Heart left ventricle (tissue), 13 donors: ENCODE data around the gene STK33.

Source experiments
- POLR2A ChIP-seq, 2 donors: fragments of 450-650 bp; IDR thresholded peaks; one replicate each; pipeline ENCODE4 v1.6.1; 2017; ENCODE audit warnings: antibody characterized with exemption in 2 of 2, mild to moderate bottlenecking in 2 of 2, moderate library complexity in 2 of 2
- TF ChIP-seq, protein P1 (sequence below), 12 donors: fragments of 200-600 bp; sonication (generic) in 4 of 12; IDR thresholded peaks; one replicate each; pipeline versions ENCODE4 v1.5.0 to v1.8.0; 2018 to 2022; ENCODE audit warnings: antibody characterized with exemption in 12 of 12, mild to moderate bottlenecking in 5 of 12
- donor health status: ischemic (EF 13 %, LVEDD 7.1; RV severe dilation, severe dysfunction).
- donor health status: DM: no; HTN: yes; CAD: no.
- donor health status: DM: no; HTN: no; CAD: no.
- donor health status: ischemic (EF 25% LVEDD 6.9; RV normal size, moderate dysfunction).
- donor health status: ischemic (EF 25% LVEDD 5.7; RV mildly dilated, moderate dysfunction).
- donor health status: ischemic (EF 35%, LVEDD 5.7; RV mildly dilated, moderate dysfunction).
- donor health status: nonischemic (EF 11% LVEDD 7.7; RV severe dilation, severe dysfunction).
- donor health status: DM: yes; HTN: yes; CAD: no.
- donor health status: PGD.
- donor health status: ischemic (EF 29% LVEDD 5.4; RV normal size, mild dysfunction).
- donor health status: nonischemic (EF 23%, LVEDD 6.1; RV moderate dilation, normal function).

GRCh38 chr11:8390851-8391612, 203.0 kb downstream of the STK33 start:
- TF ChIP-seq, protein P1, sequence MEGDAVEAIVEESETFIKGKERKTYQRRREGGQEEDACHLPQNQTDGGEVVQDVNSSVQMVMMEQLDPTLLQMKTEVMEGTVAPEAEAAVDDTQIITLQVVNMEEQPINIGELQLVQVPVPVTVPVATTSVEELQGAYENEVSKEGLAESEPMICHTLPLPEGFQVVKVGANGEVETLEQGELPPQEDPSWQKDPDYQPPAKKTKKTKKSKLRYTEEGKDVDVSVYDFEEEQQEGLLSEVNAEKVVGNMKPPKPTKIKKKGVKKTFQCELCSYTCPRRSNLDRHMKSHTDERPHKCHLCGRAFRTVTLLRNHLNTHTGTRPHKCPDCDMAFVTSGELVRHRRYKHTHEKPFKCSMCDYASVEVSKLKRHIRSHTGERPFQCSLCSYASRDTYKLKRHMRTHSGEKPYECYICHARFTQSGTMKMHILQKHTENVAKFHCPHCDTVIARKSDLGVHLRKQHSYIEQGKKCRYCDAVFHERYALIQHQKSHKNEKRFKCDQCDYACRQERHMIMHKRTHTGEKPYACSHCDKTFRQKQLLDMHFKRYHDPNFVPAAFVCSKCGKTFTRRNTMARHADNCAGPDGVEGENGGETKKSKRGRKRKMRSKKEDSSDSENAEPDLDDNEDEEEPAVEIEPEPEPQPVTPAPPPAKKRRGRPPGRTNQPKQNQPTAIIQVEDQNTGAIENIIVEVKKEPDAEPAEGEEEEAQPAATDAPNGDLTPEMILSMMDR (IDR thresholded peaks at IDR 0.05) = no peak
- TF ChIP-seq POLR2A (IDR thresholded peaks at IDR 0.05) = no peak
